ENCODE measurements around the gene ASB12. TPM values are rescaled to one million over a fixed set of nuclear protein-coding genes. Genes with fewer than 3 reads are reported as not detected.
"Not testable (repeated sequence)": the region's sequence is repeated elsewhere in the genome, so short reads cannot be mapped to it uniquely, and the experiment has no call there.

ASB12 gene
- not detected for total RNA-seq

- intact Hi-C loops (cut with DNase I) = no loop called here
- no peak for ATAC-seq
These were observed at the start of gene ASB12 for GRCh38 chrX:64230123-64230970. ASB12 (minus strand) TSS chrX:64230607; CDS start chrX:64225650, 4,957 bp downstream.

GRCh38 chrX:64265265-64265664, 34.9 kb upstream of the ASB12 start:
- no peak for DNase-seq (ENCODE audit: low spot score)
- ATAC-seq = no peak
- intact Hi-C loops (cut with DNase I) = no loop called here

More at GRCh38 chrX:64230123-64230970, at the start of gene ASB12:
- DNase-seq (ENCODE audit: low spot score) = no peak

- ATAC-seq (no peak), DNase-seq (ENCODE audit: low spot score) (no peak)
- intact Hi-C loops (cut with DNase I) = no loop called here
These were observed 1.3 kb downstream of the ASB12 start for GRCh38 chrX:64229154-64229553.

DNA sequence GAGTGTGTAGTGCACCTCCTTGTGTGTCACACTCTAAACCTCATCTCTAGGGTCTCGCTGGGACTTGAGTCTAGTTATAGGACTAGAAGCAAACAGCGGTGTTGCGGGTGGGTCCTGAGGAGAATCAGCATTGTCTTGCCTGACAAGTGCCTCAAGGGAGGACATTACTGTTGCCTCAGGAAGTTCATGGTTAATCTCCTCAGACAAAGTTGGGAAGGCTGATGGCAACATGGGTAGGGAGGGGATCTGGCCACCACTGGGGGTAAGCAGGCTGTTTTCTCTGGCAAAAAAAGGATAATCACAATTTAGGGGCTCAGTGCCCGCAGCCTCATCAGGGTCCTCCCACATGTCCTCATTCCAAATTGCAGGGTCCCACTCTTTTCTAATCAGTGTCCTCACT, 12.4 kb downstream of the ASB12 start:
- DNase-seq (ENCODE audit: low spot score) = no peak
- intact Hi-C loops (cut with DNase I) = no loop called here

DNA sequence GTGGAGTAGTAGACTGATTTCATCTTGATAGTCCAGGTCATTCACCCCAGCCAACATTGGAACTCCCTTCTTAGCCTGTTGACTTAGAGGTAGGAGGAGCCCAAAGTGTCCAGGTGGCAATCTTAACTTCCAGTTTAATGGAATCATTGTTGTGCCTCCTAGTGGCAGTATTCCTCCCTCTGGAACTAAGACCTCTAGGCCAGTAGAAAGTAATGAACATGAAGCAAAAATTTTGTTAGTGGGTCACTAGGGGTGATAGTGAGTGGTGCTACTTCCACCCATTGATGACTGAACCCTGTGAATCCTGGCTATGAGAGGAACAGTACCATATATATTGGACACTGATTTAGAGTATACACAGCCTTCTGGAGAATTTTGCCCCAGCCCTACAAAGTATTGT, 16.4 kb downstream of the ASB12 start:
- ATAC-seq; intact Hi-C loops (cut with DNase I); DNase-seq (ENCODE audit: low spot score): not testable (repeated sequence)

More for the DNA sequence above, 12.4 kb downstream of the ASB12 start:
- no peak for ATAC-seq

DNA sequence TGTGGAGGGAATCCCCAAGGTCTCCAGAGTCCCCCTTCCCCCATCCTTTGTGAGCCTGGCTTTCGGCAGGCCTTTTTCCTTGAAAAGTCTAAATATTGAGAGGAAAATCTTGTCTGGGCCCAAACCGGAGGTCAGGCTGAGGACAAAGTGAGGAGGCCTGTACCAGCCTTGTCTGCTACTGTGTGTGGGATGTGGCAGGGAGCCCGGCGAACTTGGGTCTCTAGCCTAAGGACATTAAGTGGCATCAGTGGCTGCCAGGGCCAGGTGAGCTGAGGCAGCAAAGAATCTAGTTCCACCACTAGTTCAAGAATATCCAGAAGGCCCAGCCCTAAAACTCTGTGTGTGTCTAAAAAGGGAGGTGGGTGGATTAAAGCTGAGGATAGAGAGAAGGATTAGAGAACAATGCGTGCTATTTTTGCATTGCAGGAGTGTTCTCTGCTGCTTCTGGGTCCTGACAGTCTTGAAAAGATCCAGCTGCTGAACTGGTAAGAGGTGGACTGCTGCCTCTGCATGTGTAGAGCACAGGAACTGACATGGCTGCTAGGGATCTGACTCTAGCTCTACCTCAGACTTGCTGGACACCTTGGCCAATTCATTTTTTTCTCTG, 23.7 kb downstream of the ASB12 start:
- ATAC-seq (no peak), DNase-seq (ENCODE audit: low spot score) (peak; percentile 59)
- intact Hi-C loops (cut with DNase I) = no loop called here

GRCh38 chrX:64205735-64206501, 24.5 kb downstream of the ASB12 start:
- ATAC-seq (peak; percentile 98), DNase-seq (ENCODE audit: low spot score) (peak; percentile 95)
- intact Hi-C loops (cut with DNase I) = no loop called here

- intact Hi-C loops (cut with DNase I) = no loop called here
- peak; percentile 58 for ATAC-seq
- no peak for DNase-seq (ENCODE audit: low spot score)
These were observed 25.0 kb downstream of the ASB12 start, which contains the start of gene AMER1 for GRCh38 chrX:64205441-64205734. AMER1 (minus strand) TSS chrX:64205708; CDS start chrX:64193286, 12,422 bp downstream.

- DNase-seq (ENCODE audit: low spot score) (peak; percentile 65), ATAC-seq (peak; percentile 20)
- intact Hi-C loops (cut with DNase I) = no loop called here
These were observed 25.5 kb downstream of the ASB12 start for GRCh38 chrX:64204701-64205440.

DNA sequence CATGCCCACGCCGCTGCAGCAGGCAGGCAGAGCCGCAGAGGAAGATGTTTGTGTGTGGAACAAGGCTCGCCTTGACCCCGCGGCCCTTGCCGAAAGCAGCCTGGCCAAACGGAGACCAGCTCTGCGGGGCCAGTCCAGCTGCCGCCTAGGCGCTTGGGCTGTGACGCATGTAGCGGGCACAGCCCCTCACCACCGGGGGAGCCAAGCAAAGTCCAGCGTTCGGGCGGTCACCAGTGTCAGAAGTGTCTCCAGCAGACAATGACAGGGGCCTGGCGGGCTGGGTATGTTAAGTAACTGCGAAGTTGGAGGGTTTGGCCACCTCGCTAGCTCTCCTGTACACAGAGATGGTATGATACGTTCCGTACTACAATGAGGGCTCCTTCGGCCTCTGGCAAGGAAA, 26.2 kb downstream of the ASB12 start:
- DNase-seq (ENCODE audit: low spot score) (no peak), ATAC-seq (no peak)
- intact Hi-C loops (cut with DNase I) = no loop called here

- no peak for ATAC-seq
- DNase-seq (ENCODE audit: low spot score) = no peak
- intact Hi-C loops (cut with DNase I) = no loop called here
These were observed 27.5 kb downstream of the ASB12 start for GRCh38 chrX:64202808-64203325.

GRCh38 chrX:64198036-64198435, 32.4 kb downstream of the ASB12 start:
- DNase-seq (ENCODE audit: low spot score) (no peak), ATAC-seq (no peak)
- intact Hi-C loops (cut with DNase I) = no loop called here

- intact Hi-C loops (cut with DNase I) = no loop called here
- DNase-seq (ENCODE audit: low spot score) (no peak), ATAC-seq (no peak)
These were observed 33.8 kb downstream of the ASB12 start for GRCh38 chrX:64196606-64197005.

GRCh38 chrX:64195862-64196261, 34.5 kb downstream of the ASB12 start:
- no peak for DNase-seq (ENCODE audit: low spot score)
- no peak for ATAC-seq
- intact Hi-C loops (cut with DNase I) = no loop called here

- DNase-seq (ENCODE audit: low spot score) = no peak
- no peak for ATAC-seq
- intact Hi-C loops (cut with DNase I) = no loop called here
These were observed 37.7 kb downstream of the ASB12 start for GRCh38 chrX:64192673-64193072.

- DNase-seq (ENCODE audit: low spot score) = no peak
- intact Hi-C loops (cut with DNase I) = no loop called here
- no peak for ATAC-seq
These were observed 38.4 kb downstream of the ASB12 start for GRCh38 chrX:64192040-64192439.

- ATAC-seq = no peak
- intact Hi-C loops (cut with DNase I) = no loop called here
These were observed 39.0 kb downstream of the ASB12 start for GRCh38 chrX:64191281-64192010.

GRCh38 chrX:64190136-64190740, 40.2 kb downstream of the ASB12 start:
- intact Hi-C loops (cut with DNase I) = no loop called here
- ATAC-seq = no peak
- DNase-seq (ENCODE audit: low spot score) = no peak

More at GRCh38 chrX:64191281-64192010, 39.0 kb downstream of the ASB12 start:
- DNase-seq (ENCODE audit: low spot score) = no peak
